Astrocyte (in vitro differentiated cells and primary cell): ENCODE data around the gene NANOS1.

ENCODE experiments used
- EZH2 ChIP-seq: IDR thresholded peaks from 2 replicates; pipeline ENCODE4 v1.6.1; 2012; ENCODE audit warnings: mild to moderate bottlenecking, low read length, inconsistent platforms; ENCODE audit not compliant: insufficient read depth
- TF ChIP-seq, protein P1 (sequence below): IDR thresholded peaks from 2 replicates; pipeline ENCODE4 v1.5.1; 2011; ENCODE audit warnings: low read depth, mild to moderate bottlenecking, inconsistent platforms, low read length, moderate library complexity; ENCODE audit not compliant: insufficient read depth

GRCh38 chr10:118982366-118982765 is 47.1 kb upstream of the NANOS1 start:
- no peak for TF ChIP-seq EZH2
- TF ChIP-seq, protein P1, sequence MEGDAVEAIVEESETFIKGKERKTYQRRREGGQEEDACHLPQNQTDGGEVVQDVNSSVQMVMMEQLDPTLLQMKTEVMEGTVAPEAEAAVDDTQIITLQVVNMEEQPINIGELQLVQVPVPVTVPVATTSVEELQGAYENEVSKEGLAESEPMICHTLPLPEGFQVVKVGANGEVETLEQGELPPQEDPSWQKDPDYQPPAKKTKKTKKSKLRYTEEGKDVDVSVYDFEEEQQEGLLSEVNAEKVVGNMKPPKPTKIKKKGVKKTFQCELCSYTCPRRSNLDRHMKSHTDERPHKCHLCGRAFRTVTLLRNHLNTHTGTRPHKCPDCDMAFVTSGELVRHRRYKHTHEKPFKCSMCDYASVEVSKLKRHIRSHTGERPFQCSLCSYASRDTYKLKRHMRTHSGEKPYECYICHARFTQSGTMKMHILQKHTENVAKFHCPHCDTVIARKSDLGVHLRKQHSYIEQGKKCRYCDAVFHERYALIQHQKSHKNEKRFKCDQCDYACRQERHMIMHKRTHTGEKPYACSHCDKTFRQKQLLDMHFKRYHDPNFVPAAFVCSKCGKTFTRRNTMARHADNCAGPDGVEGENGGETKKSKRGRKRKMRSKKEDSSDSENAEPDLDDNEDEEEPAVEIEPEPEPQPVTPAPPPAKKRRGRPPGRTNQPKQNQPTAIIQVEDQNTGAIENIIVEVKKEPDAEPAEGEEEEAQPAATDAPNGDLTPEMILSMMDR = no peak
